Thyroid gland (tissue), 4 donors: ENCODE measurements around the gene LETM1. TPM values are rescaled to one million over a fixed set of nuclear protein-coding genes. Genes with fewer than 3 reads are reported as not detected.
A peak's percentile ranks its signal among the peaks of the same experiment; 100 is the strongest.

Experiments used
- DNase-seq, 2 donors: peaks; one replicate each; pipeline ENCODE4 v3.0.0-alpha.2; 2019
- H3K27ac ChIP-seq, 3 donors: fragments of 200-600 bp; sonication (generic); 1 replicate in 2 of 3; 2 replicates in 1 of 3; pipeline ENCODE4 v1.5.1; 2016 to 2019; ENCODE audit warnings: mild to moderate bottlenecking in 1 of 3, moderate library complexity in 1 of 3
- H3K27me3 ChIP-seq: fragments of 200-600 bp; sonication (generic); one replicate; pipeline ENCODE4 v1.5.1; 2019
- H3K36me3 ChIP-seq, 2 donors: fragments of 200-600 bp; sonication (generic); one replicate each; pipeline ENCODE4 v1.5.1; 2016 to 2019
- H3K4me1 ChIP-seq, 2 donors: fragments of 200-600 bp; sonication (generic); one replicate each; pipeline ENCODE4 v1.5.1; 2017 to 2019
- H3K4me3 ChIP-seq, 3 donors: fragments of 200-600 bp; sonication (generic); replicated peaks in 1 of 3; 1 replicate in 2 of 3; 2 replicates in 1 of 3; pipeline ENCODE4 v1.5.1; 2016; ENCODE audit warnings: mild to moderate bottlenecking in 1 of 3
- H3K9me3 ChIP-seq: fragments of 200-600 bp; sonication (generic); one replicate; pipeline ENCODE4 v1.5.1; 2017
- CTCF ChIP-seq, 6 experiments: fragments of 200-600 bp in 3 of 6; fragments of 450-650 bp in 3 of 6; sonication (generic) in 3 of 6; IDR thresholded peaks; one replicate each; pipeline ENCODE4 v1.5.1; 2016 to 2019; ENCODE audit warnings: antibody characterized with exemption in 6 of 6, mild to moderate bottlenecking in 2 of 6, inconsistent platforms in 1 of 6, moderate library complexity in 1 of 6
- POLR2A ChIP-seq, 2 donors: fragments of 450-650 bp; IDR thresholded peaks; one replicate each; pipeline ENCODE4 v1.6.1; 2017; ENCODE audit warnings: antibody characterized with exemption in 2 of 2, mild to moderate bottlenecking in 2 of 2, moderate library complexity in 1 of 2
- WGBS, 2 donors: methylation state at CpG; one replicate each; pipeline ENCODE4 v1.1.5; 2017; 5-methylcytosine and 5-hydroxymethylcytosine counted together
- intact Hi-C: fragments of 100-400 bp; cut with DNase I; formaldehyde crosslinking; loops from one replicate; pipeline ENCODE4 v1.15.1; 2023
- total RNA-seq, 4 donors: library from RNA; depleted of rRNA; stranded (reverse); fragments of >200 nt; gene quantifications; one replicate each; pipeline ENCODE4 v1.2.3, GENCODE V29; 2016

LETM1 gene
- total RNA-seq, 4 donors from 2014 or later: 30.1 to 58.4 (median 49.0) TPM

- peaks cover 0 to 15% of the 10 kb centered on the region in 2 donors for H3K4me1 ChIP-seq
- intact Hi-C loops: no loop called here
- no peak overlapping the region for H3K27ac ChIP-seq
- H3K36me3 ChIP-seq: no peaks in the 10 kb centered on the region
- TF ChIP-seq CTCF (IDR thresholded peaks at IDR 0.05): no peak
- TF ChIP-seq POLR2A (IDR thresholded peaks at IDR 0.05): no peak
- H3K4me3 ChIP-seq: no peak overlapping the region
- 45 to 70% methylated on average over 6 to 10 of the region's 12 CpGs for WGBS, 2 donors
- H3K27me3 ChIP-seq: no peaks in the 10 kb centered on the region
- DNase-seq: peak; percentile 73
- no peaks in the 10 kb centered on the region for H3K9me3 ChIP-seq
Observed at GRCh38 chr4:1783970-1784369, 72.0 kb downstream of the LETM1 start.

- H3K4me3 ChIP-seq: no peak overlapping the region
- WGBS, 2 donors: 69 to 80% methylated on average over 4 to 7 of the region's 10 CpGs
- TF ChIP-seq CTCF (IDR thresholded peaks at IDR 0.05): no peak
- TF ChIP-seq POLR2A (IDR thresholded peaks at IDR 0.05): no peak
- no peaks in the 10 kb centered on the region for H3K9me3 ChIP-seq
- no peaks in the 10 kb centered on the region for H3K36me3 ChIP-seq
- intact Hi-C loops: no loop called here
- DNase-seq: no peak
- H3K27ac ChIP-seq: no peak overlapping the region
- H3K27me3 ChIP-seq: no peaks in the 10 kb centered on the region
- H3K4me1 ChIP-seq: peaks cover 1 to 21% of the 10 kb centered on the region in 2 donors
Observed at GRCh38 chr4:1783015-1783414, 72.9 kb downstream of the LETM1 start.

DNA sequence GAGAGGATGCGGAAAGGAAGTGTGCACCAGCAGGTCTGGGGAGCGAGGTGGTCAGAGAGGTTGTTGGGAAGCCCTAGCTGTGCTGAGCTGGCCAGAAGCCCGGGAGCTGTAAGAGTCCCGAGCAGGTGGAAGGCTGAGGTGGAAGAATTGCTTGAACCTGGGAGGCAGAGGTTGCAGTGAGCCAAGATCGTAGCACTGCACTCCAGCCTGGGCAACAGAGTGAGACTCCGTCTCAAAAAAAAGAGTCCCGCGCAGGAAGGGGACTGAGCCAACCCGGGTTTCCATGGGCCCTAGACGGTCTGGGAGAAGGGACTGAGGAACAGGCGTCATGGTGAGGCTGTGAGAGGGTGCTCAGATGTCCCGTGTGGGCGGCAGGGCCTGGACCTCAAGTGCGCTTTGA is 75.5 kb downstream of the LETM1 start:
- H3K36me3 ChIP-seq: no peaks in the 10 kb centered on the region
- no peak overlapping the region for H3K27ac ChIP-seq
- no peak for TF ChIP-seq POLR2A (IDR thresholded peaks at IDR 0.05)
- no peak for TF ChIP-seq CTCF (IDR thresholded peaks at IDR 0.05)
- H3K27me3 ChIP-seq: no peaks in the 10 kb centered on the region
- H3K4me1 ChIP-seq: peaks cover 3 to 26% of the 10 kb centered on the region in 2 donors
- intact Hi-C loops: no loop called here
- WGBS, 2 donors: 83 to 88% methylated on average over 14 of the region's 14 CpGs
- no peak for DNase-seq
- H3K4me3 ChIP-seq: no peak overlapping the region
- no peaks in the 10 kb centered on the region for H3K9me3 ChIP-seq

DNA sequence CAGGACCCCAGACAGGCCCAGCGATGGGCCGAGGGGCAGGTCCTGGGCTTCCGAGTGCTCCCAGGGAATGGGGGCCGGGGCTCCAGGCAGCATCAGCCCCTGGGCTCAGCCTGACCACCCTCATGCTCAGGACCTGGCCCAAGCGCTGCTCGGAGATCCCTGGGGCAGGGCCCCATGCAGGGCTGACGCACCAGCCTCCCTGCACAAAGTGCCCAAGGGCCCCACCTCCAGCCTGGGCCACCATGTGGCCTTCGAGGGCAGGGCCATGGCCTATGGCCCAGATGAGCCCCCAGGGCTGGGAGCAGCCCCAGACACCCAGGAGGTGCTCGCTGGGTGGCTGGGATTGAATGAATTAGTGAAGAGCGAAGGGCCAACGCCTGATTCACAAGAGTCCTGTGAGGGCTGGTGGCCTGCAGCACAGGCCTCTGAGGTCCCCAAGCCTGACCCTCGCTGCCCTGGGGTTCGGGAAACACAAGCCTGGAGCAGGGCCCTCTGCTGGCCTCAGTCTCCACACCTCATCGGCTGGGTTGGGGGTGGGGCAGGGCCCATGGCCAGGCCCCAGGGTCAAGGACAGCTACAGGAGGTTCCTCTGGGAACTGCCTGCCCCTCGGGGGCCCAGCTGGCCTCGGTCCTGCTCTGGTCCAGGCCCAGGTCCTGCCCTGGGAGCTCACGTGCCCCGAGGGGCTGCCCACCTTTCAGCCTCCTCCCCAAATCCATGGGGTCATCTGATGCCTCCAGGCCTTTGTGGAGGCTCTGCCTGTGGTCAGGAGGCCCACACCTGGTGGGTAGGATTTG is 76.2 kb downstream of the LETM1 start:
- DNase-seq: no peak
- no peaks in the 10 kb centered on the region for H3K36me3 ChIP-seq
- H3K4me1 ChIP-seq: peaks cover 3 to 24% of the 10 kb centered on the region in 2 donors
- no peaks in the 10 kb centered on the region for H3K27me3 ChIP-seq
- H3K27ac ChIP-seq: no peak overlapping the region
- no peaks in the 10 kb centered on the region for H3K9me3 ChIP-seq
- no peak overlapping the region for H3K4me3 ChIP-seq
- TF ChIP-seq CTCF (IDR thresholded peaks at IDR 0.05) (no peak), POLR2A (IDR thresholded peaks at IDR 0.05) (no peak)
- WGBS, 2 donors: 70 to 91% methylated on average over 4 to 9 of the region's 18 CpGs
- intact Hi-C loops: no loop called here

GRCh38 chr4:1778642-1779392 is 77.1 kb downstream of the LETM1 start:
- TF ChIP-seq POLR2A (IDR thresholded peaks at IDR 0.05) (no peak), CTCF (IDR thresholded peaks at IDR 0.05) (no peak)
- no peak overlapping the region for H3K27ac ChIP-seq
- no peaks in the 10 kb centered on the region for H3K9me3 ChIP-seq
- 85 to 93% methylated on average over 12 to 13 of the region's 18 CpGs for WGBS, 2 donors
- H3K27me3 ChIP-seq: no peaks in the 10 kb centered on the region
- peaks cover 3 to 14% of the 10 kb centered on the region in 2 donors for H3K4me1 ChIP-seq
- H3K4me3 ChIP-seq: no peak overlapping the region
- intact Hi-C loops: no loop called here
- H3K36me3 ChIP-seq: no peaks in the 10 kb centered on the region
- DNase-seq: no peak
